HepG2 (cell line): ENCODE results near the gene WNT1. TPM values are rescaled to one million over a fixed set of nuclear protein-coding genes. Genes with fewer than 3 reads are reported as not detected.

Experiments
- ARNT2 ChIP-seq: sonication (generic); formaldehyde crosslinking; IDR thresholded peaks from 2 replicates; pipeline ENCODE4 v1.8.0; 2022; ENCODE audit warnings: mild to moderate bottlenecking, low read depth, missing genetic modification reagents, moderate library complexity
- CBX2 ChIP-seq, 2 experiments: fragments of 200-600 bp in 1 of 2; sonication (generic); formaldehyde crosslinking in 1 of 2; IDR thresholded peaks; 2 replicates each; pipeline versions ENCODE4 v1.7.0 to v1.8.1; 2018 to 2022; ENCODE audit warnings: low read depth in 2 of 2, low read length in 1 of 2, mild to moderate bottlenecking in 1 of 2, missing genetic modification reagents in 1 of 2
- ELF1 ChIP-seq: sonication (generic); formaldehyde crosslinking; IDR thresholded peaks from 2 replicates; pipeline ENCODE4 v1.4.0; 2020; ENCODE audit warnings: missing genetic modification reagents
- HINFP ChIP-seq: sonication (generic); formaldehyde crosslinking; IDR thresholded peaks from 2 replicates; pipeline ENCODE4 v1.4.0; 2020; ENCODE audit warnings: low read depth, mild to moderate bottlenecking, missing genetic modification reagents
- HIVEP1 ChIP-seq: sonication (generic); formaldehyde crosslinking; IDR thresholded peaks from 2 replicates; pipeline ENCODE4 v1.4.0; 2020; ENCODE audit warnings: mild to moderate bottlenecking, missing genetic modification reagents
- SRSF1 ChIP-seq: fragments of 200-400 bp; formaldehyde crosslinking; optimal IDR thresholded peaks from 2 replicates; pipeline ENCODE3; 2017; ENCODE audit warnings: mild to moderate bottlenecking, low read depth, low read length, moderate library complexity
- THAP11 ChIP-seq: IDR thresholded peaks from 2 replicates; pipeline ENCODE4 v1.6.1; 2016; ENCODE audit warnings: missing biosample characterization, missing genetic modification reagents
- ZNF10 ChIP-seq: sonication (generic); formaldehyde crosslinking; IDR thresholded peaks from 2 replicates; pipeline ENCODE4 v1.4.0; 2020; ENCODE audit warnings: mild to moderate bottlenecking, low read depth, missing genetic modification reagents, borderline replicate concordance
- ZNF225 ChIP-seq: sonication (generic); formaldehyde crosslinking; IDR thresholded peaks from 2 replicates; pipeline ENCODE4 v1.4.0; 2020; ENCODE audit warnings: mild to moderate bottlenecking, missing genetic modification reagents
- ZNF501 ChIP-seq: sonication (generic); formaldehyde crosslinking; IDR thresholded peaks from 2 replicates; pipeline ENCODE4 v1.5.1; 2020; ENCODE audit warnings: mild to moderate bottlenecking, moderate library complexity, missing genetic modification reagents
- ZNF546 ChIP-seq: sonication (generic); formaldehyde crosslinking; conservative IDR thresholded peaks from 2 replicates; pipeline ENCODE4 v1.8.1; 2023; ENCODE audit warnings: mild to moderate bottlenecking, missing genetic modification reagents
- ZNF569 ChIP-seq: sonication (generic); formaldehyde crosslinking; IDR thresholded peaks from 2 replicates; pipeline ENCODE4 v1.5.0; 2020; ENCODE audit warnings: mild to moderate bottlenecking, missing genetic modification reagents, moderate library complexity, borderline replicate concordance
- ZZZ3 ChIP-seq: sonication (generic); formaldehyde crosslinking; IDR thresholded peaks from 2 replicates; pipeline ENCODE4 v1.4.0; 2020; ENCODE audit warnings: missing genetic modification reagents, mild to moderate bottlenecking, borderline replicate concordance
- polyA plus RNA-seq, 8 experiments: library from polyadenylated mRNA; depleted of rRNA in 3 of 8; stranded (reverse) in 7 of 8; unstranded in 1 of 8; fragments of >200 nt; fragmentation: Illumina TruSeq in 4 of 8; extraction: Trizol in 4 of 8; gene quantifications; 2 replicates each; pipeline versions ENCODE4 v1.2.1 to v1.2.3, GENCODE V29; 2011 to 2016; ENCODE audit warnings: low read depth in 4 of 8, missing spikeins in 1 of 8, mixed read lengths in 1 of 8; ENCODE audit not compliant: insufficient read depth in 1 of 8
- total RNA-seq, 5 experiments: library from RNA; depleted of rRNA; stranded (reverse); fragments of >200 nt; fragmentation: Illumina TruSeq; extraction: Trizol; gene quantifications; 2 replicates each; pipeline ENCODE4 v1.2.3, GENCODE V29; 2016; ENCODE audit warnings: low read depth in 1 of 5
- TF ChIP-seq, protein P1 (sequence below): sonication (generic); formaldehyde crosslinking; IDR thresholded peaks from 2 replicates; pipeline ENCODE4 v1.5.0; 2020; ENCODE audit warnings: mild to moderate bottlenecking, missing genetic modification reagents, moderate library complexity
- TF ChIP-seq, protein P2 (sequence below): sonication (generic); formaldehyde crosslinking; conservative IDR thresholded peaks from 2 replicates; pipeline ENCODE4 v1.5.0; 2020; ENCODE audit warnings: missing genetic modification reagents
- TF ChIP-seq, protein P3 (sequence below): sonication (generic); formaldehyde crosslinking; IDR thresholded peaks from 2 replicates; pipeline ENCODE4 v1.8.1; 2022; ENCODE audit warnings: low read depth, mild to moderate bottlenecking, missing genetic modification reagents

WNT1 gene
- total and polyA plus RNA-seq, 2 of the 13 experiments (the other 11 are each of a cell fraction or from before 2014, with no cell fraction given) = not detected

DNA sequence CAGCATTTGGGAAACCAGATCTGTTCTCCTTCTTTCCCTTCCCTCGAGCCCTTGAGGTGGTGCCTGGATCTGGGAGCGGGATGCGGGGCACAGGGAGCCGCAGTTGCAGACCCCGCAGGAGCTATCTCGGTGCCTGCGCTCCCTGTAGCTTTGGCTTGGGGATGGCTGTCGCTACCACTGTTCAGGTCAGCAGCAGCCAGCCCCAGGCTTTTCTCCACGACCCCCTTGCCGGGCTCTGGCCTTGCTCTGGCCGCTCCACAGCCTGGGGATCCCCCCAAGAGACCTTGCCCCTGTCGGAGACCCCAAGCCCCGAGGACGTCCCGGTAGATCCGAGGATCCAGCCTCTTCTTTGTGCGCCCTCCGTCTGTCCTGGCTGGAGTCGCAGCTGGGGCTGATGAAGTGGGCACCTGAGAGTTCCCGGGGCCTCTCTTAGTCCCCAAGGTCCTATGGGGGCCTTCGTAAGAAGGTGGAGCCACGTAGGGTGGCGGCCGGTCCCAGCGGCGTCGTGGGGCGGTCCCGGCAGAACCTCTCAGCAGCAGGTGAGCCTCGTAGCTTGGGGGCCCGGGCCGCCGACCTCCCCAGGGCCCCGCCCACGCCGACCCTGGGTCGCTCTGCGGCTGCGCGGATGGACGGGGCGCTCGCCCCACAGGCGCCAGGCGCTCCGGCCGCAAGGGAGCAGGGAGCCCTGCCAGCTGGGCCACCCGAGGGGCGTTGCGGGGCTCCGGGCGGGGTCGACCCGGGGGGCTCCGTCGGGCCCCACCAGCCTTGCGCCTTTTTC lies 19.8 kb downstream of the WNT1 start (continued):
- TF ChIP-seq, protein P1, sequence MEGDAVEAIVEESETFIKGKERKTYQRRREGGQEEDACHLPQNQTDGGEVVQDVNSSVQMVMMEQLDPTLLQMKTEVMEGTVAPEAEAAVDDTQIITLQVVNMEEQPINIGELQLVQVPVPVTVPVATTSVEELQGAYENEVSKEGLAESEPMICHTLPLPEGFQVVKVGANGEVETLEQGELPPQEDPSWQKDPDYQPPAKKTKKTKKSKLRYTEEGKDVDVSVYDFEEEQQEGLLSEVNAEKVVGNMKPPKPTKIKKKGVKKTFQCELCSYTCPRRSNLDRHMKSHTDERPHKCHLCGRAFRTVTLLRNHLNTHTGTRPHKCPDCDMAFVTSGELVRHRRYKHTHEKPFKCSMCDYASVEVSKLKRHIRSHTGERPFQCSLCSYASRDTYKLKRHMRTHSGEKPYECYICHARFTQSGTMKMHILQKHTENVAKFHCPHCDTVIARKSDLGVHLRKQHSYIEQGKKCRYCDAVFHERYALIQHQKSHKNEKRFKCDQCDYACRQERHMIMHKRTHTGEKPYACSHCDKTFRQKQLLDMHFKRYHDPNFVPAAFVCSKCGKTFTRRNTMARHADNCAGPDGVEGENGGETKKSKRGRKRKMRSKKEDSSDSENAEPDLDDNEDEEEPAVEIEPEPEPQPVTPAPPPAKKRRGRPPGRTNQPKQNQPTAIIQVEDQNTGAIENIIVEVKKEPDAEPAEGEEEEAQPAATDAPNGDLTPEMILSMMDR (CRISPR knock-in tag) = peak; percentile 23; the same call in 1 of the 2 replicates
- TF ChIP-seq ZNF10 (no peak), ELF1 (CRISPR knock-in tag) (no peak), ZNF501 (CRISPR knock-in tag) (no peak), HINFP (CRISPR knock-in tag) (no peak), ZZZ3 (no peak), HIVEP1 (CRISPR knock-in tag) (no peak; the same call in 1 of the 2 replicates), SRSF1 (peak; percentile 42), THAP11 (CRISPR knock-in tag) (0 out of 2 replicates have a peak, but pooled peaks have one; percentile 6), ZNF225 (CRISPR knock-in tag) (no peak), ZNF569 (CRISPR knock-in tag) (no peak), ARNT2 (CRISPR knock-in tag) (no peak), CBX2 (IDR thresholded peaks at IDR 0.05; ENCODE audit: low read depth, low read length) (no peak), CBX2 (CRISPR knock-in tag; IDR thresholded peaks at IDR 0.05; ENCODE audit: low read depth) (no peak), ZNF546 (CRISPR knock-in tag) (peak; percentile 82)
- TF ChIP-seq, protein P2, sequence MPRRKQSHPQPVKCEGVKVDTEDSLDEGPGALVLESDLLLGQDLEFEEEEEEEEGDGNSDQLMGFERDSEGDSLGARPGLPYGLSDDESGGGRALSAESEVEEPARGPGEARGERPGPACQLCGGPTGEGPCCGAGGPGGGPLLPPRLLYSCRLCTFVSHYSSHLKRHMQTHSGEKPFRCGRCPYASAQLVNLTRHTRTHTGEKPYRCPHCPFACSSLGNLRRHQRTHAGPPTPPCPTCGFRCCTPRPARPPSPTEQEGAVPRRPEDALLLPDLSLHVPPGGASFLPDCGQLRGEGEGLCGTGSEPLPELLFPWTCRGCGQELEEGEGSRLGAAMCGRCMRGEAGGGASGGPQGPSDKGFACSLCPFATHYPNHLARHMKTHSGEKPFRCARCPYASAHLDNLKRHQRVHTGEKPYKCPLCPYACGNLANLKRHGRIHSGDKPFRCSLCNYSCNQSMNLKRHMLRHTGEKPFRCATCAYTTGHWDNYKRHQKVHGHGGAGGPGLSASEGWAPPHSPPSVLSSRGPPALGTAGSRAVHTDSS = no peak
- TF ChIP-seq, protein P3, sequence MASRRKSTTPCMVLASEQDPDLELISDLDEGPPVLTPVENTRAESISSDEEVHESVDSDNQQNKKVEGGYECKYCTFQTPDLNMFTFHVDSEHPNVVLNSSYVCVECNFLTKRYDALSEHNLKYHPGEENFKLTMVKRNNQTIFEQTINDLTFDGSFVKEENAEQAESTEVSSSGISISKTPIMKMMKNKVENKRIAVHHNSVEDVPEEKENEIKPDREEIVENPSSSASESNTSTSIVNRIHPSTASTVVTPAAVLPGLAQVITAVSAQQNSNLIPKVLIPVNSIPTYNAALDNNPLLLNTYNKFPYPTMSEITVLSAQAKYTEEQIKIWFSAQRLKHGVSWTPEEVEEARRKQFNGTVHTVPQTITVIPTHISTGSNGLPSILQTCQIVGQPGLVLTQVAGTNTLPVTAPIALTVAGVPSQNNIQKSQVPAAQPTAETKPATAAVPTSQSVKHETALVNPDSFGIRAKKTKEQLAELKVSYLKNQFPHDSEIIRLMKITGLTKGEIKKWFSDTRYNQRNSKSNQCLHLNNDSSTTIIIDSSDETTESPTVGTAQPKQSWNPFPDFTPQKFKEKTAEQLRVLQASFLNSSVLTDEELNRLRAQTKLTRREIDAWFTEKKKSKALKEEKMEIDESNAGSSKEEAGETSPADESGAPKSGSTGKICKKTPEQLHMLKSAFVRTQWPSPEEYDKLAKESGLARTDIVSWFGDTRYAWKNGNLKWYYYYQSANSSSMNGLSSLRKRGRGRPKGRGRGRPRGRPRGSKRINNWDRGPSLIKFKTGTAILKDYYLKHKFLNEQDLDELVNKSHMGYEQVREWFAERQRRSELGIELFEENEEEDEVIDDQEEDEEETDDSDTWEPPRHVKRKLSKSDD (CRISPR knock-in tag) = no peak
